Spleen (tissue), 11 donors: ENCODE results near the gene LPP. TPM values are rescaled to one million over a fixed set of nuclear protein-coding genes. Genes with fewer than 3 reads are reported as not detected.

Experiments used
- DNase-seq: peaks from one replicate; pipeline ENCODE4 v3.0.0-alpha.2; 2020
- H3K27ac ChIP-seq, 8 donors: fragments of 200-600 bp; sonication (generic) in 7 of 8; 1 replicate in 4 of 8; 2 replicates in 4 of 8; pipeline versions ENCODE4 v1.5.0 to v1.8.0; 2016 to 2021; ENCODE audit warnings: inconsistent platforms in 4 of 8, mild to moderate bottlenecking in 4 of 8, moderate library complexity in 1 of 8
- H3K27me3 ChIP-seq, 7 donors: fragments of 200-600 bp; sonication (generic) in 6 of 7; replicated peaks in 1 of 7; 1 replicate in 4 of 7; 2 replicates in 3 of 7; pipeline versions ENCODE4 v1.5.0 to v1.8.0; 2016 to 2021; ENCODE audit warnings: inconsistent platforms in 3 of 7, mild to moderate bottlenecking in 1 of 7
- H3K36me3 ChIP-seq, 6 donors: fragments of 200-600 bp; sonication (generic) in 5 of 6; 1 replicate in 4 of 6; 2 replicates in 2 of 6; pipeline versions ENCODE4 v1.5.0 to v1.8.0; 2016 to 2021; ENCODE audit warnings: inconsistent platforms in 2 of 6
- H3K4me1 ChIP-seq, 6 donors: fragments of 200-600 bp; sonication (generic) in 5 of 6; 1 replicate in 3 of 6; 2 replicates in 3 of 6; pipeline versions ENCODE4 v1.5.0 to v1.8.0; 2016 to 2021; ENCODE audit warnings: inconsistent platforms in 3 of 6
- H3K4me3 ChIP-seq, 8 donors: fragments of 200-600 bp; sonication (generic) in 7 of 8; 1 replicate in 4 of 8; 2 replicates in 4 of 8; pipeline versions ENCODE4 v1.5.0 to v1.8.0; 2016 to 2021; ENCODE audit warnings: inconsistent platforms in 4 of 8, mild to moderate bottlenecking in 4 of 8, moderate library complexity in 2 of 8
- H3K9me3 ChIP-seq, 8 donors: fragments of 200-600 bp; sonication (generic) in 7 of 8; 1 replicate in 4 of 8; 2 replicates in 4 of 8; pipeline versions ENCODE4 v1.5.0 to v1.8.0; 2016 to 2021; ENCODE audit warnings: inconsistent platforms in 4 of 8
- POLR2A ChIP-seq, 3 donors: fragments of 450-650 bp; IDR thresholded peaks; one replicate each; pipeline ENCODE4 v1.5.1; 2017; ENCODE audit warnings: antibody characterized with exemption in 3 of 3, mild to moderate bottlenecking in 1 of 3
- POLR2AphosphoS5 ChIP-seq, 3 donors: sonication (generic); formaldehyde crosslinking; IDR thresholded peaks; one replicate each; pipeline ENCODE4 v1.5.1; 2017; ENCODE audit warnings: antibody characterized with exemption in 3 of 3
- WGBS, 5 donors: extraction: QIAGEN DNeasy Blood & Tissue Kit in 3 of 5; methylation state at CpG; one replicate each; pipeline versions ENCODE4 v1.1.5 to v1.1.7; 2013 to 2018; 5-methylcytosine and 5-hydroxymethylcytosine counted together
- intact Hi-C: fragments of 100-400 bp; cut with DNase I; formaldehyde crosslinking; loops from one replicate; pipeline ENCODE4 v1.15.0; 2023; ENCODE audit warnings: low total_unique reads
- polyA plus RNA-seq, 3 donors: library from polyadenylated mRNA; stranded (reverse); fragments of 200-250 nt; gene quantifications; one replicate each; pipeline ENCODE4 v1.2.1, GENCODE V29; 2013
- total RNA-seq, 7 donors: library from RNA; depleted of rRNA in 3 of 7; stranded (reverse); fragments of >200 nt in 3 of 7; fragmentation: NEBNext Ultra II Directional in 4 of 7; extraction: Animal tissue kit (Norgen Biotek cat#: 25700) in 4 of 7; gene quantifications; one replicate each; pipeline versions ENCODE4 v1.1.0 to v1.2.1, GENCODE V29; 2016 to 2021
- TF ChIP-seq, protein P1 (sequence below), 11 experiments: fragments of 200-600 bp in 7 of 11; fragments of 450-650 bp in 4 of 11; sonication (generic) in 4 of 11; IDR thresholded peaks in 8 of 11; conservative IDR thresholded peaks in 3 of 11; 1 replicate in 7 of 11; 2 replicates in 4 of 11; pipeline versions ENCODE4 v1.4.0 to v1.8.0; 2016 to 2021; ENCODE audit warnings: antibody characterized with exemption in 11 of 11, inconsistent platforms in 4 of 11, mild to moderate bottlenecking in 1 of 11
- donor health status: healthy with polysubstance abuse.
- donor health status: DM: no; HTN: no; CAD: no; lungs with moderate emphysema.
- donor health status: DM: no; HTN: no; CAD: no.
- donor health status: Bipolar disorder and iron deficiency.
- donor health status: healthy.
- donor health status: DM: no; HTN: no; CAD: no.
- donor health status: DM: yes; HTN: yes; CAD: no.

LPP gene
- total and polyA plus RNA-seq, 10 donors: 2.4 to 270 (median 156) TPM

DNA sequence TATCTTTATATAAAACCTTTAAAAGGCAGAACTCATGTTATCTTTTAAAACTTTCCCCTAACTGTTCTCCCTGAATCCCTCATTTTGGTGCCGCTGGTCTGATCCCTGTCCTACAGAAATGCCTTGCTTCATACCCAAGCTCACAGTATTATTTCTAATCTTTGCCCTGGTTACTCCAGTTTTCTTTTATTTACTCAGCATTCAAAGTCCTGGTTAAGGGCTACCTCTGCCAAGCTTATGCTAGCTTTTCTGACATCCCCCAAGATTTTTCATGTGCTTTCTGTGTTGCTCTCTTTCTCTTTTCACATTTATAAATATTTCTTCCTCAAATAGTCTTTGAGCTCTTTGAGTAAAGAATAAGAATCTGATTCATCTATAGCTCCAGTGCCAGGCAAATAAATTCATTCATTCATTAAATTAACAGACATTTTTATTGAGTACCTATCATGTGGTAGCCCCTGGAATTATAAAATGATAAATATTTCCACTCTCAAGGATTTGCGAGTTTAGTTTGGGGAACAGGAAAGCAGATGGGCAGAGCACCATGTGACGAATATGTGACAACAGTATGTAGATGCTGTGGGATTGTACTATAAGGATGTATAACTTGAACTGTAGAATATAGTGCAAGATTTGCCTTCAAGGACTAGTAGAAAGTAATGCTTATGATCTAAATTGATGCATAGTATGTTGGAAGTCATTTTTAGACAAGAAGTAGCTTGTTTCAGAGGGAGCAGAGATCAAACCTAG, 247.5 kb downstream of the LPP start:
- peaks cover 0 to 7% (median 3%) of the 10 kb centered on the region in 6 donors for H3K36me3 ChIP-seq
- TF ChIP-seq POLR2A (IDR thresholded peaks at IDR 0.05) (no peak), POLR2AphosphoS5 (IDR thresholded peaks at IDR 0.05) (no peak)
- TF ChIP-seq, protein P1, sequence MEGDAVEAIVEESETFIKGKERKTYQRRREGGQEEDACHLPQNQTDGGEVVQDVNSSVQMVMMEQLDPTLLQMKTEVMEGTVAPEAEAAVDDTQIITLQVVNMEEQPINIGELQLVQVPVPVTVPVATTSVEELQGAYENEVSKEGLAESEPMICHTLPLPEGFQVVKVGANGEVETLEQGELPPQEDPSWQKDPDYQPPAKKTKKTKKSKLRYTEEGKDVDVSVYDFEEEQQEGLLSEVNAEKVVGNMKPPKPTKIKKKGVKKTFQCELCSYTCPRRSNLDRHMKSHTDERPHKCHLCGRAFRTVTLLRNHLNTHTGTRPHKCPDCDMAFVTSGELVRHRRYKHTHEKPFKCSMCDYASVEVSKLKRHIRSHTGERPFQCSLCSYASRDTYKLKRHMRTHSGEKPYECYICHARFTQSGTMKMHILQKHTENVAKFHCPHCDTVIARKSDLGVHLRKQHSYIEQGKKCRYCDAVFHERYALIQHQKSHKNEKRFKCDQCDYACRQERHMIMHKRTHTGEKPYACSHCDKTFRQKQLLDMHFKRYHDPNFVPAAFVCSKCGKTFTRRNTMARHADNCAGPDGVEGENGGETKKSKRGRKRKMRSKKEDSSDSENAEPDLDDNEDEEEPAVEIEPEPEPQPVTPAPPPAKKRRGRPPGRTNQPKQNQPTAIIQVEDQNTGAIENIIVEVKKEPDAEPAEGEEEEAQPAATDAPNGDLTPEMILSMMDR (IDR thresholded peaks at IDR 0.05 in 8 of 11, conservative IDR thresholded peaks at IDR 0.05 in 3 of 11): no peak
- intact Hi-C loops: no loop called here
- H3K27me3 ChIP-seq: no peaks in the 10 kb centered on the region
- no peaks in the 10 kb centered on the region for H3K9me3 ChIP-seq
- no peak overlapping the region for H3K4me3 ChIP-seq
- 58 to 70% (median 66%) methylated on average over 3 of the region's 3 CpGs for WGBS, 5 donors
- DNase-seq: no peak
- peaks cover 29 to 87% (median 51%) of the 10 kb centered on the region in 6 donors for H3K4me1 ChIP-seq
- H3K27ac ChIP-seq: peak overlapping the region; percentile 31 to 86 (median 70)

DNA sequence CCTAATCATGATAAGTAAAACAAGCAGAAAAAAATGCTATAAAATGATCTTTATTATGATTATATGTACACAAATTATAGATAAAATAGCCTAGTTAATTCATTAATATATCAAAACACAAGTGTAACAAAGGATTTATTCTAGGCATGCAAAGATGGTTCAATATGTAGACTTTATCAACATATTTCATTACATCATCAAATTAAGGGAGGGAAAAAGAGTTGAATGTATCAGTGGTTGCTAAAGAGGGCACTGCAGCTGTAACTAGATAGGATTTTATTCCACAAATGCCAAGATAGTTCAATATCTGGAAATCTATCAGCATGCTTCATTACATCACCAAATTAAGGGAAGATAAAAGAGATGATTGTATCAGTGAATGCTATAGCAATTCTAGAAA, 248.3 kb downstream of the LPP start:
- H3K4me3 ChIP-seq: no peak overlapping the region
- no peaks in the 10 kb centered on the region for H3K27me3 ChIP-seq
- TF ChIP-seq, protein P1 (IDR thresholded peaks at IDR 0.05 in 8 of 11, conservative IDR thresholded peaks at IDR 0.05 in 3 of 11): no peak
- no peak for TF ChIP-seq POLR2AphosphoS5 (IDR thresholded peaks at IDR 0.05)
- TF ChIP-seq POLR2A (IDR thresholded peaks at IDR 0.05): no peak
- no peaks in the 10 kb centered on the region for H3K9me3 ChIP-seq
- peak overlapping the region in 1 of 8 donors; percentile 73 for H3K27ac ChIP-seq
- peaks cover 22 to 79% (median 43%) of the 10 kb centered on the region in 6 donors for H3K4me1 ChIP-seq
- intact Hi-C loops: no loop called here
- peaks cover 0 to 15% (median 9%) of the 10 kb centered on the region in 6 donors for H3K36me3 ChIP-seq
- DNase-seq: no peak

DNA sequence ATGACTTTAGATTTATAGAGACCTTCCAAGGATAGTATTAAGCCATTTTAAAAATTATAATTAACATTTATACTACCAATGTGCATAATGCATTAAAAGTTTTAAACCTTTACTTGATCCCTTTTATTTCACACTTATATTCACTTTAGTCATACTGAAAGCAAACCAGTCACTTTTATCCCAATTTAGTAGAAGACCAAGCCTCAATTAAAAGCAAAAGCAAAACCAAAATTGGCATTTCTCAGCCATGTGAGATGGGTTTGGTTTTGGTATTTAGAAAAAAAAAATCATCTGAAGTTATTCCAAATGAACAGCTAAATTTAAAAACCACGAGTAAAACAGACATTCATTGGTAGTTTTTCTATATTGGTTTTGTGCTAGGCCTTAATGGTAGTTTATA, 249.4 kb downstream of the LPP start:
- intact Hi-C loops: no loop called here
- Histone ChIP-seq H3K27me3 (no peaks in the 10 kb centered on the region), H3K36me3 (peaks cover 0 to 25% (median 10%) of the 10 kb centered on the region in 6 donors), H3K9me3 (no peaks in the 10 kb centered on the region), H3K4me3 (no peak overlapping the region), H3K27ac (peak overlapping the region in 2 of 8 donors; percentile 1 to 10), H3K4me1 (peaks cover 16 to 67% (median 33%) of the 10 kb centered on the region in 6 donors)
- TF ChIP-seq, protein P1 (IDR thresholded peaks at IDR 0.05 in 8 of 11, conservative IDR thresholded peaks at IDR 0.05 in 3 of 11): no peak
- TF ChIP-seq POLR2A (IDR thresholded peaks at IDR 0.05): no peak
- no peak for TF ChIP-seq POLR2AphosphoS5 (IDR thresholded peaks at IDR 0.05)
- no peak for DNase-seq
- 33 to 56% (median 39%) methylated on average over 1 of the region's 1 CpG for WGBS, 5 donors

DNA sequence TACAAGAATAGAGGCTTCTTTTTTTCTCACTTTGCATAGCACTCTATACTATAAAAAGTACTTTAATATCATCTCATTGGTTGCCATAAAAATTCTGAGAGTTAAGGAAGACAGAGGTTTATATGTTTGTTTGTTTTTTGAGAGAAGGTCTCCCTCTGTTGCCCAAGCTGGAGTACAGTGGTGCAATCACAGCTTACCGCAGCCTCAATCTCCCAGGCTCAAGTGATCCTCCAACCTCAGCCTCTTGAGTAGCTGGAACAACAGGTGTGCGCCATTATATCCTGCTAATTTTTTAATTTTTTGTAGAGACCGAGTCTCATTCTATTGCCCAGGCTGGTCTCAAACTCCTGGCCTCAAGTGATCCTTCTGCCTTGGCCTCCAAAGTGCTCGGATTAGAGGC, 250.2 kb downstream of the LPP start:
- H3K9me3 ChIP-seq: no peaks in the 10 kb centered on the region
- WGBS, 5 donors: 95 to 98% (median 96%) methylated on average over 4 of the region's 4 CpGs
- no peak overlapping the region for H3K4me3 ChIP-seq
- intact Hi-C loops: no loop called here
- no peak overlapping the region for H3K27ac ChIP-seq
- no peak for DNase-seq
- peaks cover 0 to 31% (median 10%) of the 10 kb centered on the region in 6 donors for H3K36me3 ChIP-seq
- TF ChIP-seq POLR2AphosphoS5 (IDR thresholded peaks at IDR 0.05): no peak
- no peak for TF ChIP-seq POLR2A (IDR thresholded peaks at IDR 0.05)
- TF ChIP-seq, protein P1 (IDR thresholded peaks at IDR 0.05 in 8 of 11, conservative IDR thresholded peaks at IDR 0.05 in 3 of 11): no peak
- no peaks in the 10 kb centered on the region for H3K27me3 ChIP-seq
- H3K4me1 ChIP-seq: peaks cover 16 to 60% (median 29%) of the 10 kb centered on the region in 6 donors
